Measurements from ENCODE around the gene CHST11.

CHST11 gene

GRCh38 chr12:104494137-104494792 lies 37.5 kb downstream of the CHST11 start:
- peaks cover 33 to 99% (median 81%) of the 10 kb centered on the region in 11 experiments; a peak in 21 of 22 replicates for H4K20me1 ChIP-seq
- H3K27me3 ChIP-seq, result no peaks in the 10 kb centered on the region
- peak overlapping the region; percentile 17 to 64 (median 43); a peak in 17 of 22 replicates for H3K9ac ChIP-seq
- no peak overlapping the region for H3K4me3 ChIP-seq
- H3K27ac ChIP-seq, result peak overlapping the region; percentile 36 to 73 (median 59); a peak in 21 of 22 replicates
- H3K9me3 ChIP-seq (replicated peaks in 1 of 11), result no peaks in the 10 kb centered on the region
- peaks cover 83 to 100% (median 93%) of the 10 kb centered on the region in 10 experiments for H3K4me1 ChIP-seq
- H3K4me2 ChIP-seq, result peak overlapping the region; percentile 51 to 87 (median 68)
- peaks cover 0 to 66% (median 35%) of the 10 kb centered on the region in 11 experiments; a peak in 17 of 22 replicates for H3K36me3 ChIP-seq
- no peak for TF ChIP-seq Cebpa-rat (IDR thresholded peaks at IDR 0.05)

DNA sequence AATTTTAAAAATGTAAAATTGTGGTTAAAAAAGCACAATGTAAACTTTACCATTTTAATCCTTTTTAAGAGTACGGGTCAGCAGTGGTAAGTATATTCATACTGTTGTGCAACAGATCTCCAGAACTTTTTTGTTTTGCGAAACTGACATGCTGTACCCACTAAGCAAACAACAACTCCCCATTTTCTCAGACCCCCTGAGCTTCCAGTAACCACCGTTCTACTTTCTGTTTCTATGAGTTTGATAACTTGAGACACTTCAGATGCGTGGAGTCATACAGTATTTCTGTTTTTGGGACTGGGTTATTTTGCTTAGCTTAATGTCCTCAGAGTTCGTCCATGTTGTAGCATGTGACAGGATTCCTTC lies 38.0 kb downstream of the CHST11 start:
- peak overlapping the region; percentile 36 to 73 (median 59); a peak in 21 of 22 replicates for H3K27ac ChIP-seq
- H3K4me1 ChIP-seq, result peaks cover 83 to 100% (median 94%) of the 10 kb centered on the region in 10 experiments
- peaks cover 0 to 66% (median 35%) of the 10 kb centered on the region in 11 experiments; a peak in 17 of 22 replicates for H3K36me3 ChIP-seq
- peak in 5 of 11 experiments; percentile 10 to 60 (median 36); a peak in 1 of 22 replicates for TF ChIP-seq Cebpa-rat (IDR thresholded peaks at IDR 0.05)
- no peaks in the 10 kb centered on the region for H3K27me3 ChIP-seq
- peak overlapping the region; percentile 51 to 87 (median 68) for H3K4me2 ChIP-seq
- no peak overlapping the region for H3K4me3 ChIP-seq
- no peaks in the 10 kb centered on the region for H3K9me3 ChIP-seq (replicated peaks in 1 of 11)
- H4K20me1 ChIP-seq, result peaks cover 35 to 99% (median 81%) of the 10 kb centered on the region in 11 experiments; a peak in 21 of 22 replicates
- H3K9ac ChIP-seq, result peak overlapping the region in 7 of 11 experiments; percentile 33 to 64 (median 49); a peak in 12 of 22 replicates

DNA sequence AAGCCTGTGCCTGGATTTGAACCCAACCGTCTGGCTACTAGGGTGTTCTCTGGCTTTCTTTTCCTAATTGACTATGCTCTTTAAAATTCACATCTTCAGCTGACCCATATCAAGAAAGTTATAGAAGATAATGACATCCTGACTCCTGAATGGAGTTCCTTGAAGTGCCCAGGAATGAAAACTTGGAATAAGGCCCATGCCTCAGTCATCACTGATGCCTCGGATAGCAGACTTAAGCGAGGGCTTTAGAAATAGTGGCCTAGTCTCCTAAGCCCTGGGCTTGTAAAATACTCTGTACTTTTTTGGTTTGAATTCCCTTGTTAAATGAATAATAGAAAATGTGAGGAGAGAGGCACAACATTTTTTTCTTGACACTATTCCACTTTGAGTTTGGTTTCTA lies 39.0 kb downstream of the CHST11 start:
- Histone ChIP-seq H3K4me2 (peak overlapping the region in 10 of 11 experiments; percentile 5 to 84 (median 77); a peak in 14 of 22 replicates), H4K20me1 (peaks cover 36 to 99% (median 81%) of the 10 kb centered on the region in 11 experiments; a peak in 21 of 22 replicates), H3K9me3 (replicated peaks in 1 of 11) (no peaks in the 10 kb centered on the region), H3K9ac (no peak overlapping the region), H3K27ac (peak overlapping the region in 5 of 11 experiments; percentile 4 to 73 (median 66); a peak in 7 of 22 replicates), H3K4me3 (no peak overlapping the region), H3K36me3 (peaks cover 0 to 70% (median 34%) of the 10 kb centered on the region in 11 experiments; a peak in 17 of 22 replicates), H3K27me3 (no peaks in the 10 kb centered on the region), H3K4me1 (peaks cover 76 to 100% (median 94%) of the 10 kb centered on the region in 10 experiments)
- TF ChIP-seq Cebpa-rat (IDR thresholded peaks at IDR 0.05), result no peak

GRCh38 chr12:104496336-104496735 lies 39.6 kb downstream of the CHST11 start:
- no peak overlapping the region for H3K4me3 ChIP-seq
- no peaks in the 10 kb centered on the region for H3K27me3 ChIP-seq
- peaks cover 74 to 100% (median 95%) of the 10 kb centered on the region in 10 experiments for H3K4me1 ChIP-seq
- no peak overlapping the region for H3K9ac ChIP-seq
- H3K27ac ChIP-seq, result peak overlapping the region in 6 of 11 experiments; percentile 41 to 78 (median 70); a peak in 10 of 22 replicates
- peak overlapping the region; percentile 61 to 83 (median 77); a peak in 21 of 22 replicates for H3K4me2 ChIP-seq
- H3K36me3 ChIP-seq, result peaks cover 0 to 70% (median 30%) of the 10 kb centered on the region in 11 experiments; a peak in 17 of 22 replicates
- no peaks in the 10 kb centered on the region for H3K9me3 ChIP-seq (replicated peaks in 1 of 11)
- TF ChIP-seq Cebpa-rat (IDR thresholded peaks at IDR 0.05), result no peak
- H4K20me1 ChIP-seq, result peaks cover 36 to 99% (median 81%) of the 10 kb centered on the region in 11 experiments; a peak in 21 of 22 replicates

DNA sequence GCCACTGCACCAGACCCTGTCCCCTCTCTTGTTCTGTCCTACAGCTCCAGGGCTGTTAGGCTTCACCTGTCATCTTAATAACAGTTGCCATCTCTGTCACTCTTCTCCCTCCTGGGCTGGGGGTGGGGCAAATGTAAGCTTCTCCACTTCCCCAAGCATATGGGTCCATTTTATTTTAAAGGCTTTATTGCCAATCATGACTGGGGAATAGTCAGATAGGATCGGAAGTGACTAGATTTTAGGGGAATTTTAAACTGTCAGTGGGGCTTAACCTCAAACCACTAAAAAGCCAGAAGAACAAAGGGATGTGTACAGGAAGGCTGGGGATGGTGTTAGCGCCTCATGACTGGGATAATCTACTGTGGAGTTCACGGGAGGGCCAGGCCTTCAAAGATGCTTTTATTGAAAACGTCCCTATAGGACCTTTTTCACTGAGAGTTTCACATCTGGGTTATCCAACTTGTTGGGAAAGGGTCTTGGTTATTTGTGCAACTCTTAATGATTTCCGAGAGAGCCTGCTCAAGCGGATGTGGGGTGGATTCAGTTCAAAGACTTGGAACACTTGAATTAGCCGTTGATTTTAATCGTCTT lies 41.6 kb downstream of the CHST11 start:
- peaks cover 51 to 100% (median 83%) of the 10 kb centered on the region in 11 experiments; a peak in 21 of 22 replicates for H4K20me1 ChIP-seq

DNA sequence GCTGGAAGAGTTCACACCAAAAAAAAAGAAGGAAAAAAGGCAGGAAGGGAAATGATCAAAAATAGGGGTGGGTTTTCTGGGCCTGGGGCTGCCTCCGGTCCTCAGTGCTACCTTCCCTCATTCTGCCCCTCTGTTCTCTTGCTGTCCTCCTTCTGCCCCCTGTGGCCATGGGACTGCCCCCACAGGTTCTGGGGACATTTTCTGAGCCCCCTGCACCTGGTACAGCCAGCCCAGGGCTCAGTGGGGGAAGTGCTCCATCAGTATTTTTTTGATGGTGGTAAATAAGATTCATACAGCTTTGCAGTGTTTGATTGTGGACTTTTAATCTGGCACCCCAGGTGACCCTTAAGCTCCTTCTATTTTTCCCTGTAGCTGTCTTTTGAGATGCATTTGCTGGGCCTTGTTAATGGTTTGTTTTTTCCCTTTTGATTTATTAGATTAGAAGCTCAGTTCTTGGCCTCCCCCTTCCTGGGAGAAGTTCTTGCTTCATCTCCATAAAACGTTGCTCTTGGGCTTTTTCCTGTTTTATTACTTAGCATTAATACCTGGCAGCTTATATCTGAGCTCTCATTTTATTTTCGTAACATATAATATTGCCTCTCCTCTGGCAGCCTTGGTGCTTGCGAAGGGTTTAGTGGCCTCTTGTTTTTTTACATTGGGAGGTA lies 43.1 kb downstream of the CHST11 start:
- peaks cover 0 to 66% (median 28%) of the 10 kb centered on the region in 11 experiments; a peak in 20 of 22 replicates for H3K36me3 ChIP-seq
- H3K4me2 ChIP-seq, result peak overlapping the region; percentile 1 to 83 (median 77); a peak in 21 of 22 replicates
- H3K27ac ChIP-seq, result peak overlapping the region in 6 of 11 experiments; percentile 65 to 78 (median 70); a peak in 10 of 22 replicates

More for the DNA sequence above, 41.6 kb downstream of the CHST11 start:
- peak in 7 of 11 experiments; percentile 12 to 81 (median 49); a peak in 11 of 22 replicates for TF ChIP-seq Cebpa-rat (IDR thresholded peaks at IDR 0.05)
- Histone ChIP-seq H3K4me3 (no peak overlapping the region), H3K4me2 (peak overlapping the region; percentile 61 to 83 (median 77)), H3K4me1 (peaks cover 84 to 100% (median 98%) of the 10 kb centered on the region in 10 experiments), H3K27ac (peak overlapping the region in 10 of 11 experiments; percentile 21 to 78 (median 69); a peak in 18 of 22 replicates), H3K9ac (peak overlapping the region in 9 of 11 experiments; percentile 29 to 64 (median 38); a peak in 14 of 22 replicates), H3K27me3 (no peaks in the 10 kb centered on the region), H3K9me3 (replicated peaks in 1 of 11) (no peaks in the 10 kb centered on the region), H3K36me3 (peaks cover 0 to 70% (median 27%) of the 10 kb centered on the region in 11 experiments; a peak in 19 of 22 replicates)

DNA sequence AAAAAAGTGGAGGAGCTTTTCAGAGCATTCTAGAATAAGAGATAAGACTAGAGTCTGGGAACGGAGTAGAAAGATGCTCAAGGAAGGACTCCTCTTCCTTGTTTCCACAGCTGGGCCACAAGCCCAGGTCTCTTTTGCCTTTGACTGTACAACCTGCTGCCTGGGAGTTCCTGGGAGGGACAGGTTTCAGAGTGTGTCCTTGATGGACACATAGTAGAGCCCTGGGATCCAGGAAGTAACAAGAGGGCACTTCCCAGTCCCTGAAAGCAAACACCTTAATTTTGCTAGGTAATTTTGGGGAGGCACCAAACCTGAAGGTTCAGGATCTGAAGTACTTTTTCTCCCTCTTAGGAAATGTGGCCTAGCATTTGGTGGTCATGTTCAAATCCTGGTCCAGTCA lies 44.4 kb downstream of the CHST11 start:
- no peak for TF ChIP-seq Cebpa-rat (IDR thresholded peaks at IDR 0.05)
- H3K9ac ChIP-seq, result peak overlapping the region in 1 of 11 experiments; percentile 27; a peak in 2 of 22 replicates
- 0 out of 22 replicates have a peak, but pooled peaks cover 0 to under 1% (median 0%) of the 10 kb centered on the region in 11 experiments for H3K9me3 ChIP-seq (replicated peaks in 1 of 11)
- H3K27ac ChIP-seq, result peak overlapping the region in 3 of 11 experiments; percentile 16 to 73 (median 31); a peak in 3 of 22 replicates
- no peaks in the 10 kb centered on the region for H3K27me3 ChIP-seq
- no peak overlapping the region for H3K4me3 ChIP-seq
- peak overlapping the region; percentile 23 to 83 (median 77); a peak in 16 of 22 replicates for H3K4me2 ChIP-seq
- peaks cover 0 to 54% (median 21%) of the 10 kb centered on the region in 11 experiments; a peak in 20 of 22 replicates for H3K36me3 ChIP-seq
- peaks cover 69 to 100% (median 98%) of the 10 kb centered on the region in 10 experiments for H3K4me1 ChIP-seq
- peaks cover 68 to 100% (median 96%) of the 10 kb centered on the region in 11 experiments; a peak in 21 of 22 replicates for H4K20me1 ChIP-seq

More for the DNA sequence above, 43.1 kb downstream of the CHST11 start:
- H3K4me1 ChIP-seq, result peaks cover 78 to 100% (median 98%) of the 10 kb centered on the region in 10 experiments
- H4K20me1 ChIP-seq, result peaks cover 62 to 100% (median 87%) of the 10 kb centered on the region in 11 experiments; a peak in 21 of 22 replicates
- H3K9ac ChIP-seq, result peak overlapping the region in 4 of 11 experiments; percentile 2 to 60 (median 18); a peak in 3 of 22 replicates
- H3K27me3 ChIP-seq, result no peaks in the 10 kb centered on the region
- no peak for TF ChIP-seq Cebpa-rat (IDR thresholded peaks at IDR 0.05)
- no peak overlapping the region for H3K4me3 ChIP-seq
- H3K9me3 ChIP-seq (replicated peaks in 1 of 11), result no peaks in the 10 kb centered on the region
